ENCODE measurements around the gene PRSS53.
"Not testable (repeated sequence)": the region's sequence is repeated elsewhere in the genome, so short reads cannot be mapped to it uniquely, and the experiment has no call there.

The PRSS53 gene

GRCh38 chr16:31117384-31118222 lies 28.9 kb upstream of the PRSS53 start, which contains the start of gene KAT8:
KAT8 (plus strand) TSS chr16:31117664; CDS start chr16:31117682, 18 bp downstream.
- DNase-seq = peak; percentile 98

GRCh38 chr16:31114468-31114867 lies 25.7 kb upstream of the PRSS53 start:
- DNase-seq = no peak

- no peak for DNase-seq
Measured at GRCh38 chr16:31113121-31114120, 24.7 kb upstream of the PRSS53 start.

- DNase-seq = no peak
Measured at GRCh38 chr16:31112711-31113110, 24.0 kb upstream of the PRSS53 start.

GRCh38 chr16:31111881-31112466 lies 23.2 kb upstream of the PRSS53 start:
- no peak for DNase-seq

- DNase-seq = no peak
Measured at GRCh38 chr16:31110106-31111034, 21.6 kb upstream of the PRSS53 start.

GRCh38 chr16:31109622-31110021 lies 20.9 kb upstream of the PRSS53 start:
- DNase-seq = no peak

- no peak for DNase-seq
Measured at GRCh38 chr16:31108794-31109558, 20.2 kb upstream of the PRSS53 start.

GRCh38 chr16:31108035-31108793 lies 19.5 kb upstream of the PRSS53 start, which contains the start of gene BCKDK:
BCKDK (plus strand) TSS chr16:31108386; CDS start chr16:31109224, 838 bp downstream.
- peak; percentile 88 for DNase-seq

- DNase-seq = no peak
Measured at GRCh38 chr16:31107465-31107867, 18.7 kb upstream of the PRSS53 start.

- DNase-seq = no peak
Measured at GRCh38 chr16:31106509-31107464, 18.0 kb upstream of the PRSS53 start.

GRCh38 chr16:31105677-31106213 lies 17.0 kb upstream of the PRSS53 start:
- peak; percentile 82 for DNase-seq

GRCh38 chr16:31100876-31101641 lies 12.3 kb upstream of the PRSS53 start:
- DNase-seq = not testable (repeated sequence)

GRCh38 chr16:31099860-31100638 lies 11.3 kb upstream of the PRSS53 start:
- DNase-seq = no peak

- DNase-seq = peak; percentile 94
Measured at GRCh38 chr16:31094424-31095120, 5.8 kb upstream of the PRSS53 start, which contains the start of gene VKORC1. VKORC1 (minus strand) TSS chr16:31094797; CDS start chr16:31094729, 68 bp downstream.

- no peak for DNase-seq
Measured at GRCh38 chr16:31094088-31094423, 5.3 kb upstream of the PRSS53 start.

Data from retina (tissue), 1 donor.